Measurements from ENCODE around the gene TNNI3K. TPM values are rescaled to one million over a fixed set of nuclear protein-coding genes. Genes with fewer than 3 reads are reported as not detected.
A peak's percentile ranks its signal among the peaks of the same experiment; 100 is the strongest.

The TNNI3K gene
- total RNA-seq, 2 donors from 2014 or later: 11.5 TPM; not detected in 1

DNA sequence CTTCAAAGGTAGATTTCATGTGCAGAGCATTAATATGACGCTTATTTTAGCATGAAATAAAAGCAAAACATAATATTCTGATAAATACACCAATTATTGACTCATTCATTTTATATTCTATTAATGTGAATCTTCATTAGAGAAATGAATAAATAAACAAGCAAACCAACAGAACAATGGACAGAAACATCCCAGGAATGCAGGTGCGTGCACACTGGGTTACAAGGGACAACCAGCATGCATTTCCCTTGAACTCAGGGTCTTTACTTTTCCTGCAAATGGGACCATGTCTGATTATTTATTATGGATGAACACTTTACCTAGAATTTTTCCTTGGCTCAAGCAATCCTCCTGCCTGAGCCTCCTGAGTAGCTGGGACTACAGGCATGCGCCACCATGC is 263.7 kb downstream of the TNNI3K start:
- H3K9me3 ChIP-seq: no peaks in the 10 kb centered on the region
- H3K4me1 ChIP-seq: no peaks in the 10 kb centered on the region
- no peak overlapping the region for H3K27ac ChIP-seq
- ATAC-seq (no peak), DNase-seq (no peak)
- intact Hi-C loops (cut with DNase I): no loop called here
- no peak for TF ChIP-seq POLR2A (IDR thresholded peaks at IDR 0.05)
- TF ChIP-seq, protein P1, sequence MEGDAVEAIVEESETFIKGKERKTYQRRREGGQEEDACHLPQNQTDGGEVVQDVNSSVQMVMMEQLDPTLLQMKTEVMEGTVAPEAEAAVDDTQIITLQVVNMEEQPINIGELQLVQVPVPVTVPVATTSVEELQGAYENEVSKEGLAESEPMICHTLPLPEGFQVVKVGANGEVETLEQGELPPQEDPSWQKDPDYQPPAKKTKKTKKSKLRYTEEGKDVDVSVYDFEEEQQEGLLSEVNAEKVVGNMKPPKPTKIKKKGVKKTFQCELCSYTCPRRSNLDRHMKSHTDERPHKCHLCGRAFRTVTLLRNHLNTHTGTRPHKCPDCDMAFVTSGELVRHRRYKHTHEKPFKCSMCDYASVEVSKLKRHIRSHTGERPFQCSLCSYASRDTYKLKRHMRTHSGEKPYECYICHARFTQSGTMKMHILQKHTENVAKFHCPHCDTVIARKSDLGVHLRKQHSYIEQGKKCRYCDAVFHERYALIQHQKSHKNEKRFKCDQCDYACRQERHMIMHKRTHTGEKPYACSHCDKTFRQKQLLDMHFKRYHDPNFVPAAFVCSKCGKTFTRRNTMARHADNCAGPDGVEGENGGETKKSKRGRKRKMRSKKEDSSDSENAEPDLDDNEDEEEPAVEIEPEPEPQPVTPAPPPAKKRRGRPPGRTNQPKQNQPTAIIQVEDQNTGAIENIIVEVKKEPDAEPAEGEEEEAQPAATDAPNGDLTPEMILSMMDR (IDR thresholded peaks at IDR 0.05): no peak
- no peaks in the 10 kb centered on the region for H3K27me3 ChIP-seq
- H3K4me3 ChIP-seq: no peak overlapping the region
- no peaks in the 10 kb centered on the region for H3K36me3 ChIP-seq (replicated peaks in 1 of 2; ENCODE audit: insufficient read depth in 1 of 2, low read depth in 2 of 2)
- WGBS, 2 donors: 63 to 68% methylated on average over 3 of the region's 3 CpGs

DNA sequence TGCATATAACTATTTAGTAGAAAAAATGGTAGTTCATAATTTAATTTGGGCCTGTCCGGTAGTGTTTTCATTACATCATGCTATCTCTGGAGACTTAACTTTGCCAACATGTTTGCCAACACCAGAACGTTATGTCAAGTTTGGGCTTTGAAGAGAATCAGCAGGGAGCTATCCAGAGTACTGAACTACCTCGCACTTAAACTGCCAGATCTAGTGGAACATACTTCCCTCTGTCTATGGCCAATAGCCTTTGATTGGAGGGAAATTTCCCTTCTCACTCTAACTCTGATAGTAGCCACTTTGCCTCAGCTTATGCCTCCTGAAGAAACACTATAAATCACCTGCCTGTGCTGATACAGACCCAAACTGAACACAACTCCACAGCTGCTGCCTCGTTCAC is 267.2 kb downstream of the TNNI3K start:
- no peak for TF ChIP-seq POLR2A (IDR thresholded peaks at IDR 0.05)
- TF ChIP-seq, protein P1 (IDR thresholded peaks at IDR 0.05): no peak
- H3K27ac ChIP-seq: no peak overlapping the region
- ATAC-seq (no peak), DNase-seq (no peak)
- H3K9me3 ChIP-seq: no peaks in the 10 kb centered on the region
- no peaks in the 10 kb centered on the region for H3K36me3 ChIP-seq (replicated peaks in 1 of 2; ENCODE audit: insufficient read depth in 1 of 2, low read depth in 2 of 2)
- no peaks in the 10 kb centered on the region for H3K4me1 ChIP-seq
- no peak overlapping the region for H3K4me3 ChIP-seq
- 27 to 30% methylated on average over 4 of the region's 4 CpGs for WGBS, 2 donors
- H3K27me3 ChIP-seq: no peaks in the 10 kb centered on the region
- intact Hi-C loops (cut with DNase I): no loop called here

DNA sequence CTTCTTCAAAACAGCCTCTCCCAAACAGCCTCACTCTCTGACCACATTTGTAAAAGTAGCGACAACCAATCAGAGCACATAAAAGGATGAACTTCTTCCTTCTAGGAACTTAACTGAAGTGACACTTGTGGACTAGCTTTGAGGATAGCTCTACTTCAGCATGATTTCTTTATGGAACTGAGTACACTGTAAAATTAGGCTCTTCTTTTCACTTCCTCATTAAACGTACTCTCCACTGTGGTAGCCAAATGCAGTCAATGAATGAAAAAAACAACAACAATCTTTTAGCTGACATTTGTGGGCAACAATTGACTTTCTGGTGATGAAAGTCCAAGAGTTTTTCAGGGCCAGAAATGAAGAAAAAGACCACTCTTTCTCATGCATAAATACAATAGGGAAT is 267.7 kb downstream of the TNNI3K start:
- ATAC-seq (no peak), DNase-seq (no peak)
- Histone ChIP-seq H3K36me3 (replicated peaks in 1 of 2; ENCODE audit: insufficient read depth in 1 of 2, low read depth in 2 of 2) (no peaks in the 10 kb centered on the region), H3K4me1 (no peaks in the 10 kb centered on the region), H3K27me3 (no peaks in the 10 kb centered on the region), H3K27ac (no peak overlapping the region), H3K9me3 (no peaks in the 10 kb centered on the region), H3K4me3 (no peak overlapping the region)
- no peak for TF ChIP-seq POLR2A (IDR thresholded peaks at IDR 0.05)
- TF ChIP-seq, protein P1 (IDR thresholded peaks at IDR 0.05): no peak
- WGBS, 2 donors: 53 to 54% methylated on average over 2 of the region's 2 CpGs
- intact Hi-C loops (cut with DNase I): no loop called here

DNA sequence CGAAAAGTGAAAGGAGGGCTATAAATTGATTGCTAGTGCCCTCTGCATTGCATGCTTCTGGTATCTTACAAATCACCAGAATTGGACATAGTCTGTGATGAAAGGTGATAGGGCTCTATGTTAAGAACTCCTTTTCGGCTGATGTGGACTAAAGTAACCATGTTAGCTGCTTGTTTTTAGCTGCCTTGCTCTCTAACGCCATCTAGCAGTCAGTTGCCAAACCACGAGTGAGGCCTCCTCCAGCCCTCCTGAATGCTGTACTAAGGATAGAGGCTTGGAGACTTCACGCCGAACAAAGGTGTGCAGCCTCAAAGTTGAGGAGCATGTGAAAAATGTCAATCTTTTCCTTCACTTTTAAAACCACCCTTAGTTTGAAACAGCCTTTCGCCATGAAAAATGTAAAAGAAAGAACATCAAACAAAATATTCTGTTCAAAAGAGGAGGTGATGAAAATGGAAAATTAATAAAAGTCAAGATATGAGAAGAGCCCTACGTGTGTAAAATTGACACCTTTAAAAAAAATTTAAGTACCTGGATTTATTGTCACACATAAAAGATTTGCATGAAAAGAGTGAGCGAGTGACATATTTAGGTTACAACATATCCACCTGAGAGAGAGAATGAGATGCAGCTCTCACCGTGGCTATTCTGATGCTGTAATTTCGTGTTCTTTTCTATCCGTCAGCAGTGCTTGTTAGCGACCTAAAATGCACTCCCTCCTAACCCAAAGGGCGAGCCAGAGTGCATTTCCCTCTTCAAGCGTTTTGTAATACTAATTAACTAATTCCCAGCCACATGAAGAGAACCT is 269.1 kb downstream of the TNNI3K start:
- no peak for TF ChIP-seq POLR2A (IDR thresholded peaks at IDR 0.05)
- TF ChIP-seq, protein P1 (IDR thresholded peaks at IDR 0.05): peak; percentile 16 to 51 (median 44)
- ATAC-seq: peak; percentile 47
- Histone ChIP-seq H3K9me3 (no peaks in the 10 kb centered on the region), H3K4me3 (no peak overlapping the region), H3K27ac (no peak overlapping the region), H3K27me3 (no peaks in the 10 kb centered on the region), H3K4me1 (no peaks in the 10 kb centered on the region), H3K36me3 (replicated peaks in 1 of 2; ENCODE audit: insufficient read depth in 1 of 2, low read depth in 2 of 2) (no peaks in the 10 kb centered on the region)
- 33 to 34% methylated on average over 15 of the region's 15 CpGs for WGBS, 2 donors
- intact Hi-C loops (cut with DNase I): no loop called here
- DNase-seq: peak; percentile 40 to 56 (median 42)
